KMS-11 (cell line): ENCODE measurements around the gene NRXN3.
A peak's percentile ranks its signal among the peaks of the same experiment; 100 is the strongest.

Source experiments
- H2AFZ ChIP-seq: fragments of 200-600 bp; sonication (generic); 2 replicates; pipeline ENCODE4 v1.6.1; 2016; ENCODE audit warnings: antibody characterized with exemption, mixed run types, low read depth
- H3K27ac ChIP-seq: fragments of 200-600 bp; sonication (generic); 2 replicates; pipeline ENCODE4 v1.6.1; 2016; ENCODE audit warnings: mild to moderate bottlenecking, mixed run types
- H3K27me3 ChIP-seq: fragments of 200-600 bp; sonication (generic); 2 replicates; pipeline ENCODE4 v1.6.1; 2017; ENCODE audit warnings: mild to moderate bottlenecking, low read depth, mixed run types, moderate library complexity; ENCODE audit not compliant: insufficient read depth
- H3K36me3 ChIP-seq: fragments of 200-600 bp; sonication (generic); 2 replicates; pipeline ENCODE4 v1.6.1; 2017; ENCODE audit warnings: mild to moderate bottlenecking, mixed run types; ENCODE audit not compliant: insufficient read depth
- H3K4me1 ChIP-seq: fragments of 200-600 bp; sonication (generic); 2 replicates; pipeline ENCODE4 v1.6.1; 2016; ENCODE audit warnings: mild to moderate bottlenecking, low read depth, mixed run types; ENCODE audit not compliant: poor library complexity, severe bottlenecking
- H3K4me2 ChIP-seq: fragments of 200-600 bp; sonication (generic); 2 replicates; pipeline ENCODE4 v1.7.0; 2016; ENCODE audit warnings: mild to moderate bottlenecking, mixed run types
- H3K4me3 ChIP-seq: fragments of 200-600 bp; sonication (generic); IDR thresholded peaks from 2 replicates; pipeline ENCODE4 v1.6.1; 2017; ENCODE audit warnings: low read depth, low read length, mixed read lengths; ENCODE audit not compliant: insufficient read depth
- H3K79me2 ChIP-seq: fragments of 200-600 bp; sonication (generic); 2 replicates; pipeline ENCODE4 v1.6.1; 2016; ENCODE audit warnings: low read depth, mixed run types; ENCODE audit not compliant: insufficient read depth
- H3K9ac ChIP-seq: fragments of 200-600 bp; sonication (generic); 2 replicates; pipeline ENCODE4 v1.6.1; 2016; ENCODE audit warnings: mild to moderate bottlenecking, mixed run types
- H4K20me1 ChIP-seq: fragments of 200-600 bp; sonication (generic); 2 replicates; pipeline ENCODE4 v1.6.1; 2016; ENCODE audit warnings: mild to moderate bottlenecking, mixed run types; ENCODE audit not compliant: insufficient read depth
- TF ChIP-seq, protein P1 (sequence below): fragments of 200-600 bp; sonication (generic); conservative IDR thresholded peaks from 2 replicates; pipeline ENCODE4 v1.6.1; 2017; ENCODE audit warnings: low read depth, mild to moderate bottlenecking, antibody characterized with exemption, low read length, moderate library complexity, mixed read lengths

The NRXN3 gene

DNA sequence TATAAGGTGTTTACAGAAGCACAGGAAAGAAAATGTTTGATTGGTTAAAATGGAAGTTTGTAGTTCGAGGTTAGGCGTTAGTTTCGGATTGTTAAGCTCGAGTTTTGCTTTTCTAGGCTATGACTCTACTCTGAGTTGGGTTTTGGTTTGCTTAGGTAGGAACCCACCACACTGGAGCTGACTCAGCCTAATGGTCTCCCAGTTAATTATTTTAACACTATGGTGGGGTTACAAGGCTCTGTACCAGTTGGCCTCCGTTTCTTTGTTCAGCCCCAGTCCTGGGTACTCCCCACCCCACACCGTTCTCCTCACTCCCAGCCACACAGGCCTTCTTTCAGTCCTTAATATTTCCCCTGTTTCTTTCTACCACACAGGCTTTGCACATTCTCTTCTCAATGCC lies 583.9 kb downstream of the NRXN3 start:
- H3K36me3 ChIP-seq = no peaks in the 10 kb centered on the region
- H3K79me2 ChIP-seq = no peaks in the 10 kb centered on the region
- no peaks in the 10 kb centered on the region for H4K20me1 ChIP-seq
- TF ChIP-seq, protein P1, sequence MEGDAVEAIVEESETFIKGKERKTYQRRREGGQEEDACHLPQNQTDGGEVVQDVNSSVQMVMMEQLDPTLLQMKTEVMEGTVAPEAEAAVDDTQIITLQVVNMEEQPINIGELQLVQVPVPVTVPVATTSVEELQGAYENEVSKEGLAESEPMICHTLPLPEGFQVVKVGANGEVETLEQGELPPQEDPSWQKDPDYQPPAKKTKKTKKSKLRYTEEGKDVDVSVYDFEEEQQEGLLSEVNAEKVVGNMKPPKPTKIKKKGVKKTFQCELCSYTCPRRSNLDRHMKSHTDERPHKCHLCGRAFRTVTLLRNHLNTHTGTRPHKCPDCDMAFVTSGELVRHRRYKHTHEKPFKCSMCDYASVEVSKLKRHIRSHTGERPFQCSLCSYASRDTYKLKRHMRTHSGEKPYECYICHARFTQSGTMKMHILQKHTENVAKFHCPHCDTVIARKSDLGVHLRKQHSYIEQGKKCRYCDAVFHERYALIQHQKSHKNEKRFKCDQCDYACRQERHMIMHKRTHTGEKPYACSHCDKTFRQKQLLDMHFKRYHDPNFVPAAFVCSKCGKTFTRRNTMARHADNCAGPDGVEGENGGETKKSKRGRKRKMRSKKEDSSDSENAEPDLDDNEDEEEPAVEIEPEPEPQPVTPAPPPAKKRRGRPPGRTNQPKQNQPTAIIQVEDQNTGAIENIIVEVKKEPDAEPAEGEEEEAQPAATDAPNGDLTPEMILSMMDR = no peak
- no peak overlapping the region; the same call in 1 of the 2 replicates for H3K9ac ChIP-seq
- no peaks in the 10 kb centered on the region for H3K27me3 ChIP-seq
- H3K4me3 ChIP-seq = no peak overlapping the region
- peak overlapping the region; percentile 84 for H3K27ac ChIP-seq
- H3K4me2 ChIP-seq = peak overlapping the region; percentile 3; the same call in 1 of the 2 replicates
- H2AFZ ChIP-seq = no peak overlapping the region
- H3K4me1 ChIP-seq = peaks cover 94% of the 10 kb centered on the region

DNA sequence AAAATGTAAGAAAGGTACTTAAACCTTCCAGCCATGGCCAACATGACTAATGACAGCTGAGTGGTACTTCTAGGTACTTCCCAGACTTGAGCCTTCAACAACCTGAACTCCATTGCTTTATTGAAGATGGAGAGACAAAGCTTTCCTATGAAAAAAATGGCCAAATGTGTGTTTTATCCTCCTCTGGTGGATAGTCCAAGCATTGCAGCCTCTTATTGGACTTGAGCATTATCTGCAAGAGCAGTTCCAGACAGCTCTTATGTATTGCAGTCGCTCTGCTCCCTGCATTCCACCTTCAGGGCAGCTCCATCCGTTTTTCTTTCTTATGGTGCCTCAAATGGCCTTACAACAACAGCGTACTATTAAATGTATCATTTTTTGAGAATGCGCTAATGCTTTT lies 588.2 kb downstream of the NRXN3 start:
- Histone ChIP-seq H3K79me2 (no peaks in the 10 kb centered on the region), H3K9ac (no peak overlapping the region), H3K36me3 (no peaks in the 10 kb centered on the region), H3K4me3 (no peak overlapping the region), H3K27ac (no peak overlapping the region), H3K4me1 (peaks cover 51% of the 10 kb centered on the region), H2AFZ (no peak overlapping the region), H4K20me1 (no peaks in the 10 kb centered on the region), H3K27me3 (no peaks in the 10 kb centered on the region), H3K4me2 (no peak overlapping the region)
- TF ChIP-seq, protein P1 = peak; percentile 85

DNA sequence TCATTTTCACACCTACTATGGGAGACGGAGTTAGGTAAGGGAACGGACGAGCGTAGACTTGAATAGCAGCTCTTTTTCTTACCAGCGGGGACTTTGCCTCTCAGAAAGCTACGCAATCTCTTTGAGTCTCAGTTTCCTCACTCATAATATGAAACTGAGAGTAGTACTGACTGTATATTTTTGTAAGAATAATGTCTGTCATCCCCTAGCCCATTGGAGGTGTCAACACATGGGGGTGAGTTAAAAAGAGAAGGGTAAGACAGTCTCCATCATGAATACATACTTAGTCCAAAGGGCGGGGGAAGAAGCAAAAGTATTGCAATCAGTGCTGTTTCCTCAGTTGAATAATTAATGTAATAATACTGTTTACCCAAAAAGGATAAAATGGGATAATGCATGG lies 592.2 kb downstream of the NRXN3 start:
- H3K27ac ChIP-seq = no peak overlapping the region
- H4K20me1 ChIP-seq = no peaks in the 10 kb centered on the region
- H3K36me3 ChIP-seq = no peaks in the 10 kb centered on the region
- H3K27me3 ChIP-seq = no peaks in the 10 kb centered on the region
- no peaks in the 10 kb centered on the region for H3K79me2 ChIP-seq
- no peak overlapping the region for H3K9ac ChIP-seq
- TF ChIP-seq, protein P1 = no peak
- no peak overlapping the region for H3K4me2 ChIP-seq
- no peak overlapping the region for H2AFZ ChIP-seq
- H3K4me1 ChIP-seq = peaks cover 15% of the 10 kb centered on the region
- no peak overlapping the region for H3K4me3 ChIP-seq

DNA sequence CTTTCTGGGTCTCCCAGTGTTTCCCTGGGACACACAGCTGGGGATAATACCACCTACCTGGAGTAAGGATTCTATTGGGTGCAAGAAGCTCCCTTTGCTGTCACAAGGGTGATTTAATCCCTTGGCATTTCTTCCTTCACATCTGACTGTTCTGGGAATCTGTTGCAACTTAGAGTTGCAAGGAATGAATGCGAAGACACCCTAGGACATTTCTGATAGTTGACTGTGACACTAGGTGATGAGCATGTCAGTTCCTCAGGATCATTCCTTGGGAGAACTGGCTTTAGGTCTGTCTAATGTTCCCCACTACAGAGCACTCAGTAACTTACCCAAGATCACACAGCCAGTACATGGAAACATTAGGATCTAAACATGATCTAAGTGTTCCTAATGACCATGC lies 593.6 kb downstream of the NRXN3 start:
- H3K4me2 ChIP-seq = no peak overlapping the region
- H3K4me1 ChIP-seq = peaks cover under 1% of the 10 kb centered on the region
- H3K79me2 ChIP-seq = no peaks in the 10 kb centered on the region
- H3K27me3 ChIP-seq = no peaks in the 10 kb centered on the region
- no peaks in the 10 kb centered on the region for H4K20me1 ChIP-seq
- H3K27ac ChIP-seq = no peak overlapping the region
- H3K36me3 ChIP-seq = no peaks in the 10 kb centered on the region
- H3K9ac ChIP-seq = no peak overlapping the region
- no peak overlapping the region for H2AFZ ChIP-seq
- no peak overlapping the region for H3K4me3 ChIP-seq
- TF ChIP-seq, protein P1 = no peak
